ENCODE data around the gene ZRANB3.
"Not testable (repeated sequence)": the region's sequence is repeated elsewhere in the genome, so short reads cannot be mapped to it uniquely, and the experiment has no call there.

ZRANB3 gene

GRCh38 chr2:135457279-135457678, 73.7 kb downstream of the ZRANB3 start:
- no peak overlapping the region for H3K4me3 ChIP-seq (ENCODE audit: low read depth, low read length)
- TF ChIP-seq CTCF (IDR thresholded peaks at IDR 0.05; ENCODE audit: control insufficient read depth, extremely low read depth, insufficient read depth): no peak
- no peak for DNase-seq (ENCODE audit: low read depth)

- no peak for TF ChIP-seq CTCF (IDR thresholded peaks at IDR 0.05; ENCODE audit: control insufficient read depth, extremely low read depth, insufficient read depth)
- H3K4me3 ChIP-seq (ENCODE audit: low read depth, low read length): no peak overlapping the region
- no peak for DNase-seq (ENCODE audit: low read depth)
Observed at GRCh38 chr2:135456835-135457234, 74.2 kb downstream of the ZRANB3 start.

GRCh38 chr2:135456431-135456830, 74.6 kb downstream of the ZRANB3 start:
- H3K4me3 ChIP-seq (ENCODE audit: low read depth, low read length): no peak overlapping the region
- DNase-seq (ENCODE audit: low read depth): no peak
- TF ChIP-seq CTCF (IDR thresholded peaks at IDR 0.05; ENCODE audit: control insufficient read depth, extremely low read depth, insufficient read depth): no peak

GRCh38 chr2:135454608-135455007, 76.4 kb downstream of the ZRANB3 start:
- no peak for DNase-seq (ENCODE audit: low read depth)
- H3K4me3 ChIP-seq (ENCODE audit: low read depth, low read length): no peak overlapping the region
- TF ChIP-seq CTCF (IDR thresholded peaks at IDR 0.05; ENCODE audit: control insufficient read depth, extremely low read depth, insufficient read depth): no peak

- H3K4me3 ChIP-seq (ENCODE audit: low read depth, low read length); DNase-seq (ENCODE audit: low read depth): not testable (repeated sequence)
Observed at GRCh38 chr2:135453027-135453426, 78.0 kb downstream of the ZRANB3 start.

- H3K4me3 ChIP-seq (ENCODE audit: low read depth, low read length): no peak overlapping the region
- no peak for DNase-seq (ENCODE audit: low read depth)
- TF ChIP-seq CTCF (IDR thresholded peaks at IDR 0.05; ENCODE audit: control insufficient read depth, extremely low read depth, insufficient read depth): no peak
Observed at GRCh38 chr2:135451966-135452365, 79.1 kb downstream of the ZRANB3 start.

- DNase-seq (ENCODE audit: low read depth); H3K4me3 ChIP-seq (ENCODE audit: low read depth, low read length): not testable (repeated sequence)
Observed at GRCh38 chr2:135443013-135443412, 88.0 kb downstream of the ZRANB3 start.

- DNase-seq (ENCODE audit: low read depth); H3K4me3 ChIP-seq (ENCODE audit: low read depth, low read length): not testable (repeated sequence)
Observed at GRCh38 chr2:135435155-135435554, 95.9 kb downstream of the ZRANB3 start.

- no peak overlapping the region for H3K4me3 ChIP-seq (ENCODE audit: low read depth, low read length)
- TF ChIP-seq CTCF (IDR thresholded peaks at IDR 0.05; ENCODE audit: control insufficient read depth, extremely low read depth, insufficient read depth): peak; percentile 34; the same call in 1 of the 2 replicates
- peak; percentile 10 for DNase-seq (ENCODE audit: low read depth)
Observed at GRCh38 chr2:135424849-135425248, 106.2 kb downstream of the ZRANB3 start.
